Midbrain (tissue), 1 donor: ENCODE measurements around the gene COPS7A.

Experiments
- DNase-seq: peaks from one replicate; lab custom pipeline; 2025; lab: John Stamatoyannopoulos, UW

Gene COPS7A

DNA sequence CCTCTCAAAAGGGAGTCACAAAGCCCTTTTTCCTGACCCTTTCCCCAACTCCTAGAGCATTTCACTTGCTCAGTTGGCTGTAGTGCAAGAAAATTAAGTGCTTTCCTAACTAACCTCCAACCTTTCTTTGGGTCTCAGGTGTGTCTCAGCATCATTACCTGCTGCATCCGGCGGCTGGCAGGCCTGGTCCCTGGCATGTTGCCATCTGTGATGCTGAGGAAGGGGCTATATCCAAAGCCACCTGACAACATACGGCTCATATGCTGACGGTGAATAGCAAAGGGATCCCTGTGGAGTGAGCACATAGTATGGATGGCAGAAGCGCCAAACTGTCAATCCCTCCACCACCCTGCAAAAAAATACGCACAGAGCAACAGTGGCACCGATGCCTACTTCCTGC lies 27.9 kb downstream of the COPS7A start:
- no peak for DNase-seq

DNA sequence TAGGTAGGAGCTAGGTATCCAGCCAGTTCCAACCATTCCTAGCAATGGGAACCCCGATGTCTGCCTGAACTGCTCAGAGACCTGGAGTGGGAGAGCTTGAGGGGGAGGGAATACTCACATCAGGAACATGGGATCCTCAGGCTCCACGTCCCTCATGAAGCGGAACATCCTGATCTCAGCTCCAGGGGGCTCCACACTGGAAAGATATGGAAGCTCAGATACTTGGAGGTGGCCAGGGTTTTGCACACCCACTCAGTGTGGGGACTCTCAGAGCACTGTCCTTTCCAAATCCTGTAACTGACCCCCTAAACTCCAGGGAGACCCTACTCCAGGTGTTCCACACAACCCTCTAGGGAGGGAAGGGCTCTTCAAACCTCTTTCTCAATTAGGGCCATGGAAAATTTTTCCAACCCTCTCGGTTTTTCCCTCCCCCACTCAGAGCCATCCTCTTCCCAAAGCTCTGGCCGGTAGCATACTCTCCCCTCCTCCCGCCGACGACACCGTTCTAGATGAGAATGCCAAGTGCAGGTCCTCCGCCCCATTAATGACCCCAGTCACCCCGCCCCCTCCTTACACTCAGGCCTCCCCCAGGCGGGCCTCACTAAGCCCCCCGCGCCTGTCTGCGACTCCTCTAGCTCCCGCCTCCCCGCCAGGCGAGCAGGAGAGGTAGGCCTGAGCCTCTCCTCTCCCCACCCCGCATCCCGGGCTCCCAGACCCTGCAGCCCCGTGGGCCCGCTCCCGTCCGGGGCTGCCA lies 28.5 kb downstream of the COPS7A start:
- no peak for DNase-seq

DNA sequence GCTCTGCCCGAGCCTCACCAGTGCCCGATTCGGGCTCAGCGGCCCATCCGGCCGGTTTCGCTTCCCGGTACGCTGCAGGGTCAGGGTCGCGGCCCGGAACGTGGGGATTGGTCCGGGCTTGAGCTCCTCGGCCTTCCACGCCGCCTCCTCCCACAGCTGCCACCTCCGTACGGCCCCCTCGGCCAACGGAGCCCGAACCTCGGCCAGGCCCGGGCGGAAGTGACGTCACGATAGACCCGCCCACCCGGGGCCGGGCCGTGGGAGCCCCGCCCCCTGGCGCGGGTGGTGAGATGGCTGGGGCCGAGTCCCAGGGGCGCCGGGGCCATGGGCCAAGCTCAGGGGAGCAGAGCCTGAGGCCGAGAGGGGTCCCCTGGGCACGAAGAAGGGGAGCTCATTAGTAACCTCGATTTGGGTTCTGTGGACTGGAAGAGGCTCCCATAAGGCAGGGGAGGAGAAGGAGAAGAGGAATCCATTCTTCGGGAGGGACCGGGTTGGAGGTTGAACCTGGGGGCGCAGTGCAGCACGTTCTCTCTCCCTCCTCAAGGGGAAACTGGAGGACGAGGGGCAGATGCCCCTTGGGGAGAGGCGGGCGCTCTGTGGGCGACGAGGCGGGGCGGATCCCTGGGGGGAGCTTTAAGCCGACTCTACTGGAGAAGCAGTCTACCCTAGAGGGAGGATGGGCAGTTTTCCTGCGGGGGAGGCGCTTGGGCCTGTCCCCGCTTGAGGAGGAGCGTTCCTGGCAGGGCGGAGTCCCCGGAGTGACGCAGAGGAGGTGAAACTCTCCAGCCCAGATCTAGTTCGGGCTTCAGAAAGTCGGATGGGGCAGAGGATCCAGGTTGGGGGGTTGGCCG lies 29.3 kb downstream of the COPS7A start, which contains the start of gene MLF2:
MLF2 (minus strand) TSS at position 221 of the 851 bp plus-strand sequence. CDS start 807 bp downstream, outside the sequence.
- peak; percentile 97 for DNase-seq

DNA sequence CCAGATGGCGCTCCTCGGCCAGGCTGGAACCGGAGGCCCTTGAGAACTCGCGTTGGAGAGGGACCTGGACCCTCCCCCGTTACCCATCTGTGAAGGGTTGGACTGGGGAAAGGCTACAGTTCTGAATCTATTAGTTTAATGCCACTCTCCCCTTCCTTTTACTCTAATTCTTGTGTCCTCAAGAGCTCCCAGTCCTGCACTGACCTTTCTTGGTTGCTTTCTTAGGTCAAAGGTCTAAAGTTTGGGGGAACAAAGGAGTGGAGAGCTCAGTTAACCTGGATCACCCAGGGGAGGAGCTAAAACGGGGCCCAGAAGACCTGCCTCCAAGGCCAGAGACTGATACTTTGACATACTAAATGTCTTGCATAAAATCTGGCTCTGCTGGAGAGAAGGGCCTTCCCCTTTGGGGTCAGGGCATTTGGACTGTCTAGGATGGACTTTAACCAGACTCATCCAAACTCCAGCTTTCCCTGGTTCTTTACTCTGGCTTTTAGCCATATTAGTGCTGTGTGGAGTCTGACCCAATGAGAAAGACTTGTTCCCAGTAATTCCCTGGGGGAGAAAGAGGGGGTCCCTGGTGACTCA lies 30.0 kb downstream of the COPS7A start:
- DNase-seq: no peak

DNA sequence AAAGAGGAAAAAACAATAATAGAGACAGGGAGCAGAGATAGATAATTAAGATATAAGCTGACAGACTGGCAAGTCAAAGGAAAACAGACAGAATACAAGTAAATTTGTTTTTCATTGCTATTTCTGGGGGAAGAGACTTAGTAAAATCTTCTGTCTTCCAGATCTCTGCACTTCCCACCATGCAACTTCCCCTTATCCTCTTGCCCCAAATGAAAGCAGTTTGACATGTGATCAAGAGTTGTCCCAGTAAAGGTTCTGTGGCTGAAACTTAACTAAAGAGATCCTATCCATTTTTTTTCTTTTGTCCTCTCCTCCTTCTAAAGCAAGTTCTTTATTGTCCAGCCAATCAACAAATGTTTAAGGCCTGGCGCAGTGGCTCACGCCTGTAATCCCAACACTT lies 30.6 kb downstream of the COPS7A start:
- no peak for DNase-seq

DNA sequence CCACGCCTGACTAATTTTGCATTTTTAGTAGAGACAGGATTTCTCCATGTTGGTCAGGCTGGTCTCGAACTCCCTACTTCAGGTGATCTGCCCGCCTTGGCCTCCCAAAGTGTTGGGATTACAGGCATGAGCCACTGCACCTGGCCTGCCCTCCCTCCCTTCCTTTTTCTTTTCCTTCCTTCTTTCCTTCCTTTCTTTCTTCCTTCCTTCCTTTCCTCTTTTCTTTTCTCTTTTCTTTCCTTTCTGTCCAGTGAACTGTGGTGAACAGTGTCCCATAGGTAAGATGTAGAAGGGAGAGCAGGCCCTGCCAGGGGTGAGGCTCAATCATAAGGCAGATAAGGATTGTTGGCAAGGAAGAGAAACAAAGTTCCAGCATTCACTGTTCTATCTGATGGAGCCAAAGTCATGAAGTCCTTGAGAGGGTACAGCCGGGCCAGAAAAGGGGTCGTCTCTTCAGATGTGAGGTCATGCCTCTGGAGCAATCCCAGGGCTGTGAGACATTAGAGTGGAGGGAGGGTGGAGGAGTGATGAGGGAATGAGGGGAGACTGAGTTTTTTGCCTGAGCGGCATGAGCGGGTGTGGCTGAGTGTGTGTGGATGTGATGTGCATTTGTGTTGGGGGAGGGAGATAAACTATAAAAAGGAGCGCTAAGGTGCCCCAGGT lies 33.3 kb downstream of the COPS7A start:
- no peak for DNase-seq

DNA sequence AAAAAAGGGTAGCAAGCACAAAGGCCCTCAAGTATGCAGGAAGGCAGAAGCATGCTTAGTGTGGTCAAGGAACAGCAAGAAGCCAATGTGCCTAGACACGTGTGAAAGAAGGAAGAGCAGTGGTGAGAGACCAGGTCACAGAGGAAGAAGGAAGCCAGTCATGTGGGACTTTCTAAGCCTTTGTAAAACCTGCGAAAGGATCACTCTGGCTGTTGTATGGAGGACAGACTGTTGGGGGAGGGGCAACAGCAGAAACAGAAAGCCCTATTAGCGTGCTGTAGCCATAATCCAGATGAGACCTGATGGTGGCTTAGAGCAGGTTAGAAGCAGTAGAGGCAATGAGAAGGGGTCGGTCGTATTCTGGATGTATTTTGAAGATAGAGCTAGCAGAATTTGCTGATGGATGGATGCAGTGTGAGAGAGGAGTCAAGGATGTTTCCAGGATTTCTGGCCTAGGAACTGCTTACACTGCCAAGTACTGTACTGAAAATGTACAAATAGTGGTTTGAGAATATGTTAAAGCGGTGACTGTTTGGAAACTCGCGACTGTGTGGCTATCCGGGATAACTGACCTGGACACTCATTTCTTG lies 34.8 kb downstream of the COPS7A start:
- DNase-seq: no peak

DNA sequence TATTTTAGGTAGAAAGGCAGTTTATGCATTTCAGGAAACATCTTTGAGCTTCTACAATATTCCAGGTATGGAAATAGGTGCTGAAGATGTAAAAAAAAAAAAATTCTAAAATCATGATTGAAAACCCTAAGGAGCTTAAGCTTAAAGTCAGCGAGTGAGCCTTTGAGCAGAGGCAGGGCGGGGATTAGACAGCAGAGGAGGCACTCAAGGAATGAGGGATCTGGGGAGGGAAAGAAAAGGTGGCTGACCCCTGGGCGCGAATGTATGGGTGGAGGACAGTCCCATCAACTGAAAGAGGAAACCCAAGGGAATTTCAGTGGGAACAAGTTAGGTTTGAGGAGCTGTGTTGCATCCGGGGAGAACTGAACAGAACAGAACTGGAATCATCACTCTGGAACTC lies 35.9 kb downstream of the COPS7A start:
- DNase-seq: no peak

DNA sequence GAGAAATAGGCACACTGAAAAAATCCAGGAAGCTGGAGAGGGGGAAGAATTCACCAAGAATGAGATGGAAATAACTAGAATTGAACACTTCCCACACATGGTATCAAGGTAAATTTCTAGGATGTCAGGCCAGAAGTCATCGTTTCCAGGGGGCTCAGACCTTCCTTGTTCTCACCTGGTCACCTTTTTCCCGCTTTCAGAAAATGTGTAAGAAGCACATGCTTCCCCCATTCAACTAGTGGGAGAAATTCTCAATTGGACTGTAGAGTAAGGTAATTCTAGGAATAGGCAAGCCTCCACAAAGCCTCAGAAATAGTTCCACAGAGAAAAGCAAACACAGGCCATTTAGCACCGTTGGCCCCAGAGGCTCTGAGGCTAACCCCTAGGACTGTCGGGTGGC lies 39.5 kb downstream of the COPS7A start:
- DNase-seq: no peak

DNA sequence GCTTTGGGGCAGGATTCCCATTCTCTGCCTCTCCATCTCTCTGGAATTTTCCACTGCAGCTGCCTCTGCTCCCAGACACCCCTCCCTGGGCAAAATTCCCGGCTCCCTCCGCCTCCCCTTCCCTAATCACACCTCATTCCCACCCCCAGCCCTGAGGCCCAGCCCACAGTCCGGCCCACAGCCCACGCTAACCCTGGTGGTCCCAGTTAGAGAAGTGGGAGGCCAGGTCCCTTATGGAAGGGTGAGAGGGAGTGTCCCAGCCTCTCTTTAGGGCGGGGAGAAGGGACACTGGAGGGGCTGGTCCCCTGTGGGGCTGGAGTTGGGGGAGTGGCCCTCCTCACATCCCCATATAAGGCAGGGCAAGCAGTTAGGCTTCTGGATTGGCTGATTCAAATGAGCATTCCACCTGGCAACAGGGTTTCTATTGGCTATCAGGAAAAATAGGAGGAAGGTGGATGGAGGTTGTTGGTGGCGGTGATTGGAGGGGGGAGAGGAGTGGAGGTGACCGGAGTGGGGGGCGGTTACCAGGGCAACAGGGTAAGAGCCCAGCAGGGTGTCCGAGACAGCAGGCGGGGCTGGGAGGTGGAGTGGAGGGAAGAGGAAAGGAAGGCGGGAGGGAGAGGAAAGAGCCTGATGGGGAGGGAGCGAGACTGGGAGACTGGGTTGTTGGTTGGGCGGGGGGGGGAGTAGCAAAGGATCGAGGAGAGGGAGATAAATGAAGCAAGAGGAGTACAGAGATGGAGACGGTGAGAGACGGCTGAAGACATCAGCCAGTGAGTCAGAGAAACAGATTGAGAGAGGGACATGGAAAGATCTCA lies 40.4 kb downstream of the COPS7A start:
- peak; percentile 88 for DNase-seq

DNA sequence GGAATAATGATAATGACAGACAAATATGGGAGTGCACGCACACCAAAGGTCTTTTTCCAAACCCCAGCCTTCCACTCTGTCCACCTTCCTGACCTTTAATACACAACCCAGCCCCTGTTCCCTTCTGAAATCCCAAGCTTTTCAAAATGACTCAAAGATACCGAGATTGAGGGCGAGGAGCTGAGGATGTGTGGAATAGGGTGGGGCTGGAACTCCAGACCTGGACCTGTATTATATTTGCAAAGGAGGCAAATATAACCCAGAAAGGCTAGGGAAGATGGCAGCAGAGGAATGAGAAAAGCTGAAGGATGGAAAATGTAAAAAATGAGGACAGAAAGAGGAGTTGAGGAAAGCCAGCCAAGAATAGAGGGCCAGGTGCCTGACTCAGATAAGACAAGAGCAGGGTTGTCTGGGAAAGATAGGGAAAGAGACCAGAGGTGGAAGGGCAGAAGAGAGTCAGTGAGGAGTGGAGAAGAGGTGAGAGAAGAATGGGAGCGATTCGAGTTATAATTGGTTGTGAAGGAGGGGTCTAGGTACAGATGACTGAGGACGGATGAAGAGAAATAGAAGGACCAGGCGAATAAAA lies 41.3 kb downstream of the COPS7A start:
- no peak for DNase-seq

DNA sequence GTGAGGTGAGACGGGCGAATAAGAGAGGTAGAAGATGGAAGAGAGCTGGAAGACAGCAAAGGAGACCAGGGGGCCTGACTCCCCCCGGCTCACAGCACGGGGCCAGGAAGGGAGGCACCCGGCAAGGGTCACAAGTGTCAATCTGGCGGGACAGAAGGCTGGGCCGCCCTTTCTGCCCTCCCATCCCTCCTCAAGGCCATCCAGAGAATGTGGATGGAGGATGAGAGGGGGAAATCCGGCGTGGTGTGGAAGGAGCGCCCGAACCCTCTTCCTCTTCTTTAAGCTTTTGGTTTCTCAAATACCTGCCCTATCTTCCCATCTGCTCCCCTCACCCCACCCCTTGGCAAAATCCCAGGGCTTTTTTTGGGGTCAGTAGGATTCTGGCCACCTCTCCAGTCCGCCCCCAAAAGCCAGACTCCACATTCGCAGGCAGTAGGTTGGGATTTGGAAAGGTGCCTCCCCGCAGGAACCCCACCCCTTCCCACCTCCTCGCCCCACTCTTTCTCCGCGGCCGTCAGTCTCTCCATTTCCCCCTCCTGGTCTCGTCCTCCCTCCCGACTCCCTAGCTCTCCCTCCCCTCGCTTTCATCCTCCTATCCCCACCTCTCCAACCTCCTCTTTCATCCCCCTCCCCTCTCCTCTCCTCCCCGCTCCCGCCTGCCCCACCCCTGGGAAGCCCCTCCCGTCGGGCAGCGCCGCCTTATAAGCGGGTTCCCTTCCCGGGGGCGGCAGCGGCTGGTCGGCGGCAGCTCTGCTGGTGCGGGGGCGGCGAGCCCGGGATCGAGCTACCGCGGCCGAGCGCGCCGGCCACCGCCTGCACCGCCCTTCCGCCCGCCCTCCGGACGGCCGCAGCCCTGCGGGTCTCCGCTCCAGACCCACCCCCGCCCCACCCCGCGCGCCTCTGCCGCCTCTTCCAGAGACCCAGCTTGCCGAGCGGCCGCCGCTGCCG lies 42.1 kb downstream of the COPS7A start, which contains the start of gene PTMS:
PTMS (plus strand) TSS at position 730 of the 948 bp plus-strand sequence. CDS start 343 bp downstream, outside the sequence.
- no peak for DNase-seq

DNA sequence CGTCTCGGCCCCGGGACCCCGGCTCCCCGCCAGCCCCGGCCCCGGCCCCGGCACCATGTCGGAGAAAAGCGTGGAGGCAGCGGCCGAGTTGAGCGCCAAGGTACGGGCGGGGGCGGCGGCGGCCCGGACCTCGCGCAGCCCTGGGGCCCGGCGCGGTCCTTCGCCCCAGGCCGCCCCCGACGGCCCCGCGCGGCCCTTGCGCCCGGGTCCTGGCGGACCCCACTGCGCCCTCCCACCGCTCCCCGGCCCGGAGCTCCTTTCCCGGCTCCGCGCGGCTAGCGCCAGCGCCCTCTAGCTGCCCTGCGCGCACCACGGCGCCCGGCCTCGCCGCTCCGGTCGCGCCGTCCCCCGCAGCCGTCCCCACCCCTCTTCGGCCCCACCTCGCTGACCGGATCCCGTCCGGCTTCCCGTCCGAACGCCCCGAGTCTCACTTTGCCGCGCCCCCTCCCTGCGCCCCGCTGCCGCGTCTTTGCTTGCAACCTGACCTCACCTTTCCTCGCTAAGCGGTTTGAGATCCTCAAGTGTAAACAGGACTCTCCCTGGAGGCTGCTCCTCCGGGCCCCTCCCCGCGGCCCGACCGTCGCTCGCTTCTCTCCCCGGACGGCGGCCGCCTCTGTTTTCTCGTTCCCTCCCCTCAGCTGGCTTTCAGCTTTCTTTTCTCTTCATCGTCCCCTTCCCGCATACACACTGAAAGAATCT lies 43.0 kb downstream of the COPS7A start:
- peak; percentile 50 for DNase-seq

DNA sequence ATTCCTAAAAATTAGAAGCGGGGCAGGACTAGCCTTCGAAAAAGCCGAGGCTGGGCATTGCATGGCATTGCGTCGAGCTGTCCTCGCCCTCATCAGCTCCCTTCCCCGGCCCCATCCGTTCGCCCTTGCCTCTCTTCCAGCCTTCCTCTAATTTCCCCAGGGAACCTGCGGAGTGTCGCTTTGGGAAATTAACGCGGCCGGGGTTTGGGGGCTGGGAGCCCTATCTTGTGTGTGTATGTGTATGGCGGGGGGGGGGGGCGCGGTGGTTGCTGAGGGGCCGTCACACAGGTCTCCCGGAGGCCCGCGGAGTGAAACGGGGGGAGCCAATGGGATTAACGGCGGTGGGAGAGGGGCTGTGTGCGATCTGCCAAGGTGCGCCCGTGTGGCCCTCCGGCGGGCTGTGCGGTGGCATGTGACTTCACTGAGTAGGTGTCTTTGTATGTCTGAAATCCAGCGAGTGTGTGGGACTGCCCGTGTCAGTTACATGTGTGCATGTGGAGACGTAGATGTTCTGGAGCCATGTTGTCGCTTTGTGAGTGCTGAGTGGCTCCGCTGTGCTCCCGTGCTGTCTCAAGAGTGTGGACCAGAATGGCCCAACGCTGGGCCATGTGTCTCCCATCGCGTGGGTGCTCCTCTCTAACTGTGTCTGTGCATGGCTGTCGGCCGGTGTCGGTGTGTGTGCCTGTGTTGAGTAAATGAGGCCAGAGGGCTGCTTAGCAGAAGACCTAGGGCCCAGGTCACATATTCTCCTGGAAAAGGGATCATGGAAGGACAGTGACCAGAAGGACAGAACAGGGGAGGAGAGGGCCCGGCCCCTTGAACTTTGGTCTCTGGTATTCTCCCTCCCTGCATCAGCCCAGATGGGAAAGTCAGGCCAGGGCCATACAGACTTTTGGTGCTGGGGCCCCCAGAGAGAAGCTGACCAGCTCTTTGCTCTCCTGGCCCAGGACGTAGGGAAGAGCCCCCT lies 43.8 kb downstream of the COPS7A start:
- DNase-seq: no peak

DNA sequence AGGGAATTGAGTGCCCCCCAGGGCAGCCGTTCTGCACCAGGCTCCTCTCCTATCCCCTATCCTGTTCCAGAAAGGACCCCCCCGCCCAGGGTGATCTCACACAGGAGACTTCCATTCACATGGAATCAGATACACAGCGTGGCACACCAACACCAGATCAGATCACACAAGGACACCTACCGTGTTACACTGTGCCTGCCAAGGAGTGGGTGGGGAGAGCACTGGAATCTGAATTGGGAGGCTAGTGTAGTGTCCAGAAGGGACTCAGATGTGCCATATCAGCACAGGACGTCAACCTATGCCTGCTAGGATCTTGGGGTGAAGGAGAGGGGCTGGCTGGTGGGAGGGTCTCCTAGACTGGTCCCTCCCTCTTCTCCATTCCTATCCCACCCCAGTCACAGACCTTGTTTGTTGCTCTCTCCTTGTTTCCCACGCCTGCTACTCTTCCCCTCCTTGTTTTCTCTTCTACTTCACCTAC lies 44.6 kb downstream of the COPS7A start:
- DNase-seq: no peak

DNA sequence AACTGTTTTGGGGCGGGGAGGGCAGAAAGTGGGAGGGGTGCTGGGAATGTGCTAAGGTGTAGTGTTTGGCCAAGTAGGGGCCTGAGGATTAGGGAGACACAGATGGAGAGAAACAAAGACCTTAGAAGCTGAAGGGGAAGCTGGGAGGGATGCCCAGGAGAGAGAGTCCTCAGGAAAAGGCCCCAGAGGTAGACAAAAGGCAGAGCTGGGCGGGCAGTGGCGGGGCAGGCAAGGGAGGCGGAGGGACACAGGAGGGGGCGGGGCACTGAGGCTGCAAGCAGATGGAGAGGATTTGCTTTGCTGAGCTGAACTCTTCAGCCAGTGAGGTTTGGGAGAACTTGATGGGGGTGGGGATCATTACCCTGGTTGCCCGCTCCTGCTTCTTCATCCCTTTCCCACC lies 45.1 kb downstream of the COPS7A start:
- DNase-seq: no peak

DNA sequence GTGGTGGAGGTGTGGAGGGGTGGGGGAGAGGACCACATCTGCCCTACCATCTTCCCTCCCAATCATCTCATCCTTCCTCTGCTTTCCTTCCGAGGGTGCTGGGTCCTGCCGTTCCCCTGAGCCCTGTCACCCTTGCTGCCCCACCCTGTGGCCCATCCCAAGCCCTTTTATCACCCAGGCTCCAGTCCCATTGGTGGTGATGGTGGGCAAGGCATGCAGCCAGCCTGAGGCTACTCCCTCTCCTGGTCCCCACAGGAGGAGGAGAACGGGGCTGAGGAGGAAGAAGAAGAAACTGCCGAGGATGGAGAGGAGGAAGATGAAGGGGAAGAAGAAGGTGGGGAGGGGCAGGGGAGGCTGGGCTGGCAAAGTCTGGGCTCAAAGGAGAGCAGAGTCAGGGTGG lies 45.8 kb downstream of the COPS7A start:
- no peak for DNase-seq
